NB4 (cell line): ENCODE results near the gene FTO.
A peak's percentile ranks its signal among the peaks of the same experiment; 100 is the strongest.

Source experiments
- DNase-seq: peaks from one replicate; pipeline ENCODE4 v3.0.0; 2010; ENCODE audit warnings: low read depth
- H3K4me3 ChIP-seq: one replicate; pipeline ENCODE4 v1.5.1; 2011; ENCODE audit warnings: mild to moderate bottlenecking, low read depth, low read length, moderate library complexity
- CTCF ChIP-seq: IDR thresholded peaks from one replicate; pipeline ENCODE4 v1.5.1; 2012; ENCODE audit warnings: low read depth, low read length
- MYC ChIP-seq: IDR thresholded peaks from 2 replicates; pipeline ENCODE4 v1.6.1; 2011; ENCODE audit warnings: low read depth, low read length
- POLR2A ChIP-seq: IDR thresholded peaks from 2 replicates; pipeline ENCODE4 v1.6.1; 2011; ENCODE audit warnings: mild to moderate bottlenecking; ENCODE audit not compliant: insufficient read length; ENCODE audit errors: extremely low read depth
- TF ChIP-seq, protein P1 (sequence below): IDR thresholded peaks from 2 replicates; pipeline ENCODE4 v1.6.1; 2011; ENCODE audit warnings: low read depth, low read length

FTO gene

DNA sequence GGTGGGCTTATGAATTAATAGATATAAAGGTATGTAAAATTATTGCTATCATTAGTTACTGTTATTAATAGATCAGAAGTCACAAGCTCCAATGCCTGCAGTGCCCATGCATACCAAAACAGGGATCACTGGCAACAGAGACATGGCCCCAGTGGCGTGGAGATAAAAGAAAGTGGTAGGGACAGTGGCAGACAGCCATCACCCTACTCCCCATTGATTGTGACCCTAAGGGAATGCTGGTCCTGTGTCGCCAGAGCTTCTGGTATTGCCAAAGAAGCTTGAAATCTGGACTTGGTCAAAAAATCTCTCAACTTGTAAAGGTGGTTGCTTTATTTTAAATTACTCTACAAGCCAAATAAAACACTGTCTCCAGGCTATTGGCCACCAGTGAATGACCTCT is 303.5 kb downstream of the FTO start:
- TF ChIP-seq, protein P1, sequence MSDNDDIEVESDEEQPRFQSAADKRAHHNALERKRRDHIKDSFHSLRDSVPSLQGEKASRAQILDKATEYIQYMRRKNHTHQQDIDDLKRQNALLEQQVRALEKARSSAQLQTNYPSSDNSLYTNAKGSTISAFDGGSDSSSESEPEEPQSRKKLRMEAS, result no peak
- TF ChIP-seq CTCF (no peak), POLR2A (no peak), MYC (no peak)
- no peak for DNase-seq
- H3K4me3 ChIP-seq, result no peak overlapping the region

- TF ChIP-seq CTCF, result no peak
- no peak for TF ChIP-seq MYC
- TF ChIP-seq, protein P1, result no peak
- TF ChIP-seq POLR2A, result no peak
- H3K4me3 ChIP-seq, result no peak overlapping the region
- peak; percentile 25 for DNase-seq
Measured at GRCh38 chr16:54009464-54010176, 305.7 kb downstream of the FTO start.

DNA sequence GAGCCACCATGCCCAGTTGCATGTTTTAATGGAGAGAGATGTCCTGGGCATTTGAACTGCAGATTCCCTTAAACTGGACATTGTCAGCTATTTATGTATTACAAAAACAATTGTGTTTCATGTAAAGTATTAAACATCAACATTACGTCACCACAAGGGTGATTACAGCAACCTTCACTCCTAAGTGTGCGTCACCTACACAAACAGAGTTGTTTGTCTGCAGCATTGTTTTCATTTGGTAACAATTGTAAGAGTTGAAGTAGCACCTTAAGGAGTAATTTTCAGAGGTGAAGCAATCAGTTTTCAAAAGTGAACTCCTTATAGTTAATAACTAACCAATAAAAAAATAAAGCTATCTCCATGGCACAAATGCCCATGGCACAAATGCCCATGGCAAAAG is 311.2 kb downstream of the FTO start:
- no peak for DNase-seq
- H3K4me3 ChIP-seq, result no peak overlapping the region
- TF ChIP-seq, protein P1, result no peak
- TF ChIP-seq MYC (no peak), POLR2A (no peak), CTCF (no peak)

GRCh38 chr16:54022362-54022761 is 318.4 kb downstream of the FTO start:
- DNase-seq, result no peak
- TF ChIP-seq POLR2A (no peak), MYC (no peak), CTCF (no peak)
- TF ChIP-seq, protein P1, result no peak
- no peak overlapping the region for H3K4me3 ChIP-seq

- DNase-seq, result no peak
- TF ChIP-seq CTCF (no peak), POLR2A (no peak)
- TF ChIP-seq, protein P1, result no peak
- H3K4me3 ChIP-seq, result no peak overlapping the region
Measured at GRCh38 chr16:54026456-54026855, 322.5 kb downstream of the FTO start.
